HFF-Myc (cell line): ENCODE measurements around the gene CARMIL3.

Source experiments
- DNase-seq: peaks from one replicate; pipeline ENCODE4 v3.0.0-alpha.2; 2011; ENCODE audit warnings: low read depth; ENCODE audit errors: extremely low read depth
- H3K4me3 ChIP-seq: replicated peaks from 2 replicates; pipeline ENCODE4 v1.5.1; 2011; ENCODE audit warnings: low read depth, mild to moderate bottlenecking, control low read depth, low read length
- CTCF ChIP-seq: IDR thresholded peaks from 2 replicates; pipeline ENCODE4 v1.5.1; 2012; ENCODE audit warnings: mild to moderate bottlenecking, low read depth, low read length, control low read depth; ENCODE audit errors: missing control alignments

CARMIL3 gene

DNA sequence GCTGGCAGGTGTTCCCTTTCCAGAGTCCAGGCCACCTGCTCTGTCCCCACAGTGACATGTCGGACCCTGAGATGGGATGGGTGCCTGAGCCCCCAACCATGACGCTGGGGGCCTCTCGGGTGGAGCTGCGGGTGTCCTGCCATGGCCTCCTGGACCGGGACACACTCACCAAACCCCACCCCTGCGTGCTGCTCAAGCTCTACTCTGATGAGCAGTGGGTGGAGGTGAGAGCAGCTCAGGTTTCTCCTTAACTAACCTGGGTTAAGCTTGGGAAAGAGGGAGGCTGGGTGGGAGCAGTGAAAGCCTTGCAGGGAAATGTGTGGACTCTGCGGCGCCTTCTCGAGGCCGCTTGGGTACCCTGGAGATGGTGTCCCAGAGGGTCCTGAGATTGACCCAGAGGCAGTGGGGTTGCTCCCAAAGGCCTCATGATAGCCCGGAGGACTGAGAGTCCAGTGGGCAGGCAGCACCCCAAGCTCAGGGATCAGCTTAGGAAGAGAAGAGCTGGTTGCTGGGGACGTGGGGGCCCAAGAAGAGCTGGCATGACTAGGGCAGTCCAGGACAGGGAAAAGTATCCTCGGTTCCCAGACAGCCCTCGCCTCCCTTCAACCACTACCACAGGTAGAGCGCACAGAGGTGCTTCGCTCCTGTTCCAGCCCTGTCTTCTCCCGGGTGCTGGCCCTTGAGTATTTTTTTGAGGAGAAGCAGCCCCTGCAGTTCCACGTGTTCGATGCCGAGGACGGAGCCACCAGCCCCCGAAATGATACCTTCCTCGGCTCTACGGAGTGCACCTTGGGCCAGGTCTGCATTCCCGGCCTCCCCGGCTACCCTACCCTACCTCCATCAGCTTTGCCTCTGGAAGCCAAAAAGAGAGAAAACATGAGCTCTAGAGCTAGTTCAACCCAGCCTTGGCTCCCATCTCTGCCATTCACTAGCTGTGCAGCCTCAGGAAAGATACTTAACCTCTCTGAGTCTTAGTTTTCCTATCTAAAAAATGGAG is 21.4 kb downstream of the CARMIL3 start:
- DNase-seq, result no peak
- no peak for TF ChIP-seq CTCF
- no peak overlapping the region for H3K4me3 ChIP-seq

DNA sequence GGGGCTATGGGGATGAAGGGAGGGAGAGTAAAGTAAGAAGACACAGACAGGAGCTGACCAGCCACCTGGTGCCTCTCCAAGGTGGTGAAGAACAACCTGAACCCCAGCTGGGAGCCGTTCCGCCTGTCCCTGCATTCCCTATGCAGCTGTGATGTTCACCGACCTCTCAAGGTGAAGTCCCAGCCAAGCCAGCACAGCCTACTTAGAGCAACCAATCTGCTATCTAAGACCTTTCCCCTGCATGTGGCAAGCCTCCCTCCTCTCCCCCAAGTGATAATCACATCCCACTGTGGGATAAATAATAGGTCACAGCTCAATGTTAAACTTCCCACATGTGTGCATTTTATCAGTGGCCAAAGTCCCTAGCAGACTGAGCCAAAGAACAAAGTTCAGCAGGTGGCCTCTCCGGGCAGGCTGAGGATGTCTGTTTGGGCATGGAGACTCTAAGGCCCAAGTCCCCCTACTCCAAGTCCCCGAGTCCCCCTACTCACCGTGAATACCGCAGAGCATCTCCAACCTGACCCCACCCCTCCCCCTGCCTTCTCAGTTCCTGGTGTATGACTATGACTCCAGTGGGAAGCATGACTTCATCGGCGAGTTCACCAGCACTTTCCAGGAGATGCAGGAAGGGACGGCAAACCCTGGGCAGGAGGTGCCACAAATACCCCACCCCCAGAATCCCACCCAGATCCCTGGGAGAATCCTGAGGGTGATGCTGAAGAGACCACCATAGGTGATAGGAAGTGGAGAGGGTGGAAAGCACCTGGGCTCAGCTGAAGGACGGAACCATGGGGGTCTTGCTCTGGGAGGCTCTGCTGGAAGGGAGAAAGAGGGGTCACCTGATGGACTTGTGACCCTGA is 23.0 kb downstream of the CARMIL3 start:
- no peak overlapping the region for H3K4me3 ChIP-seq
- no peak for TF ChIP-seq CTCF
- no peak for DNase-seq

DNA sequence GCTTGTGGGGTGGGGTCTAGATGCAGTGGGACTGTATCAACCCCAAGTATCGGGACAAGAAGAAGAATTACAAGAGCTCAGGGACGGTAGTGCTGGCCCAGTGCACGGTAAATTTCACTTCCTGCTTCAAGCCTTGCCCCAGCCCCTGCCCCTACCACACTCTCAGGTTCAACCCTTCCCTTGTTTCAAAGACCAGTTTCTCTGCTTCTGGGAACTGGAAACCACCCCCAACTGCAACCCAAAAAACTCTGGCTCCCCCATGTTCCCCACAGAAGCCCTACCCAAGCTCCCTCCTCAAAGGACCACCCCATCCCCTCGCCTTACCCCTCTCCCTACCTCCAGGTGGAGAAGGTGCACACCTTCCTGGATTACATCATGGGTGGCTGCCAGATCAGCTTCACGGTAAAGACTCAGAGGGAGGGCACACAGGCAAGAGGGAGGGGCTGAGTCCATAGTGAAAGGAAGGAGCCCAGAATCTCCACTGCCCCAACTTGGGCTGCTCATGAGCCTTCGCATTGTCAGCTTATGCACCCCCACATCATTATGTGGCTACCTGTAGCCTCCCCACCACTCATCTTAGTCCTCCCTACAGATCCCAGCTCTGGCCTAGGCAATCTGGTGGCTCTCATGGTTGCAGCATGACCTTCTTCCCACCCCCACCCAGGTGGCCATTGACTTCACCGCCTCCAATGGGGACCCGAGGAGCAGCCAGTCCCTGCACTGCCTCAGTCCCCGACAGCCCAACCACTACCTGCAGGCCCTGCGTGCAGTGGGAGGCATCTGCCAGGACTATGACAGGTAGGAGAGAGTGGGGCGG is 23.9 kb downstream of the CARMIL3 start:
- H3K4me3 ChIP-seq, result no peak overlapping the region
- TF ChIP-seq CTCF, result no peak
- no peak for DNase-seq

GRCh38 chr14:24076302-24076601 is 24.4 kb downstream of the CARMIL3 start:
- DNase-seq, result no peak
- TF ChIP-seq CTCF, result no peak
- H3K4me3 ChIP-seq, result no peak overlapping the region

DNA sequence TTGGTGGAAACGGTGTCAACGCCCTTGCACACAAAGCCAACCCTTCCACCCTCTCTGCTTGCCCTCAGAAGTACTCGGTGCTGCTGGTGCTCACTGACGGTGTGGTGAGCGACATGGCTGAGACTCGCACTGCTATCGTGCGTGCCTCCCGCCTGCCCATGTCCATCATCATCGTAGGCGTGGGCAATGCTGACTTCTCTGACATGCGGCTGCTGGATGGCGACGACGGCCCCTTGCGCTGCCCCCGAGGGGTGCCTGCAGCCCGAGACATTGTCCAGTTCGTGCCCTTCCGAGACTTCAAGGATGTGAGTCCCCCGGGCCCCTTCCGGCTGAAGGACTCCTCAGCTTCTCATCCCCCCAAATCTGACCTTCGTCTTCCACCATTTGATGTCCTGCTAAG is 25.3 kb downstream of the CARMIL3 start:
- no peak for DNase-seq
- TF ChIP-seq CTCF, result no peak
- H3K4me3 ChIP-seq, result no peak overlapping the region

DNA sequence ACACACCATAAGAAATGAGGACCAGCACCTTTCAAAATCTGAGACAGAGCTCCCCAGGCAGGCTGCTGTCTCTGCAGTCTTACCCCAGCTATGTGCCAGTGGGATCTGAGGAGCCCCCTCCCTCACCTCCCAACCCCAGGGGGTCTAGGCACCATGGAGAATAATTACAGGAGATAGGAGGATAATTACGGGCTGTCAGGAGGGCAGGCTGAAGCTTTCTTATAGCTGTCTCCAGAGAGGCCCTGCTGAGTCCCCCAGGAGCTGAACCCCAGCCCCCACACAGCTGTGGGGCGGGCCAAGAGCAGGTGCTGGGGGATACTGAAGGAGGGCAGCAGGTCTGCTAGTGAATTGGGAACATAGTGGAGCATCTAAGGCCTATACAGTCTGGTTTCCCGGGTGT is 26.3 kb downstream of the CARMIL3 start:
- H3K4me3 ChIP-seq, result no peak overlapping the region
- TF ChIP-seq CTCF, result no peak
- no peak for DNase-seq
